SU-DHL-6 (cell line): ENCODE data around the gene ZNF668.

Source experiments
- EZH2phosphoT487 ChIP-seq: fragments of 200-600 bp; sonication (generic), shearing (Covaris generic); conservative IDR thresholded peaks from 2 replicates; pipeline ENCODE4 v1.6.1; 2018; ENCODE audit warnings: mild to moderate bottlenecking, antibody characterized with exemption, low read length, moderate library complexity, mixed read lengths
- TF ChIP-seq, protein P1 (sequence below): fragments of 200-600 bp; sonication (generic); IDR thresholded peaks from one replicate; pipeline ENCODE4 v1.5.1; 2017; ENCODE audit warnings: antibody characterized with exemption, mild to moderate bottlenecking, low read length, moderate library complexity; ENCODE audit not compliant: insufficient read depth, poor library complexity, severe bottlenecking

DNA sequence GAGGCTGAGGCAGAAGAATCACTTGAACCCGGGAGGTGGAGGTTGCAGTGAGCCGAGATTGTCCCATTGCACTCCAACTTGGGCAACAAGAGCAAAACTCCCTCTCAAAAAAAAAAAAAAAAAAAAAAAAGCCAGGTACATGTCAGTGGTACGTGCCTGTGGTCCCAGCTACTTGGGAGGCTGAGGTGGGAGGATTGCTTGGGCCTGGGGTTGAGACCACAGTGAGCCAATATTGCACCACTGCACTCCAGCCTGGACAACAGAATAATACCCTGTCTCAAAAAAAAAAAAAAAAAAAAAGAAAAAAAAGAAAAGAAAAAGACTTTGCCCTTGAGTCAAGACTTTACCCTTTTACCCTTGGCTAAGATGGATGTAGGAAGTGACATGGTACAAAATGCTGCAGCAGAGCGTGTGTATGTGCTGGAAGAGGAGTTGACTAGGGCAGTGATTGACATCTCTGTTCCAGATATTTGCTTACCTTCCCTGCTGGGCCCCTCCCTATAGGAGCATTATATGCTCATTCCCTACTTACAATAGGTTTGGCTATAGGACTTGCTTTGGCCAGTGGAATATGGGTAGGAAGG lies 30.1 kb downstream of the ZNF668 start:
- TF ChIP-seq, protein P1, sequence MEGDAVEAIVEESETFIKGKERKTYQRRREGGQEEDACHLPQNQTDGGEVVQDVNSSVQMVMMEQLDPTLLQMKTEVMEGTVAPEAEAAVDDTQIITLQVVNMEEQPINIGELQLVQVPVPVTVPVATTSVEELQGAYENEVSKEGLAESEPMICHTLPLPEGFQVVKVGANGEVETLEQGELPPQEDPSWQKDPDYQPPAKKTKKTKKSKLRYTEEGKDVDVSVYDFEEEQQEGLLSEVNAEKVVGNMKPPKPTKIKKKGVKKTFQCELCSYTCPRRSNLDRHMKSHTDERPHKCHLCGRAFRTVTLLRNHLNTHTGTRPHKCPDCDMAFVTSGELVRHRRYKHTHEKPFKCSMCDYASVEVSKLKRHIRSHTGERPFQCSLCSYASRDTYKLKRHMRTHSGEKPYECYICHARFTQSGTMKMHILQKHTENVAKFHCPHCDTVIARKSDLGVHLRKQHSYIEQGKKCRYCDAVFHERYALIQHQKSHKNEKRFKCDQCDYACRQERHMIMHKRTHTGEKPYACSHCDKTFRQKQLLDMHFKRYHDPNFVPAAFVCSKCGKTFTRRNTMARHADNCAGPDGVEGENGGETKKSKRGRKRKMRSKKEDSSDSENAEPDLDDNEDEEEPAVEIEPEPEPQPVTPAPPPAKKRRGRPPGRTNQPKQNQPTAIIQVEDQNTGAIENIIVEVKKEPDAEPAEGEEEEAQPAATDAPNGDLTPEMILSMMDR = no peak
- TF ChIP-seq EZH2phosphoT487 = no peak
